CD14-positive monocyte (primary cell): Measurements from ENCODE around the gene MFSD2B. TPM values are rescaled to one million over a fixed set of nuclear protein-coding genes. Genes with fewer than 3 reads are reported as not detected.

Experiments
- DNase-seq, 3 donors: peaks; one replicate each; pipeline ENCODE4 v3.0.0-alpha.2; 2011 to 2022
- H2AFZ ChIP-seq: 2 replicates; pipeline ENCODE4 v1.6.0; 2012; ENCODE audit warnings: mild to moderate bottlenecking, low read depth, low read length, inconsistent platforms; ENCODE audit not compliant: insufficient read depth, poor library complexity, severe bottlenecking
- H3K27ac ChIP-seq, 2 donors: 1 replicate in 1 of 2; 2 replicates in 1 of 2; pipeline ENCODE4 v1.5.1; 2012 to 2013; ENCODE audit warnings: low read length in 2 of 2, control low read depth in 1 of 2, inconsistent platforms in 1 of 2, low read depth in 1 of 2, mild to moderate bottlenecking in 1 of 2
- H3K27me3 ChIP-seq, 2 donors: one replicate each; pipeline versions ENCODE4 v1.6.0 to v1.6.1; 2011 to 2013; ENCODE audit warnings: low read length in 2 of 2; ENCODE audit not compliant: control insufficient read depth in 2 of 2, insufficient read depth in 2 of 2
- H3K36me3 ChIP-seq, 2 donors: replicated peaks in 1 of 2; 1 replicate in 1 of 2; 2 replicates in 1 of 2; pipeline versions ENCODE4 v1.5.1 to v1.6.1; 2012 to 2013; ENCODE audit warnings: low read length in 2 of 2, control low read depth in 1 of 2, inconsistent platforms in 1 of 2, mild to moderate bottlenecking in 1 of 2; ENCODE audit not compliant: insufficient read depth in 2 of 2, control insufficient read depth in 1 of 2
- H3K4me1 ChIP-seq, 2 donors: 1 replicate in 1 of 2; 2 replicates in 1 of 2; pipeline versions ENCODE4 v1.5.1 to v1.6.1; 2012 to 2013; ENCODE audit warnings: low read length in 2 of 2, control low read depth in 1 of 2, inconsistent platforms in 1 of 2, mild to moderate bottlenecking in 1 of 2, moderate library complexity in 1 of 2; ENCODE audit not compliant: insufficient read depth in 2 of 2, control insufficient read depth in 1 of 2
- H3K4me2 ChIP-seq: replicated peaks from 2 replicates; pipeline ENCODE3; 2012; ENCODE audit warnings: low read length, moderate library complexity, mild to moderate bottlenecking; ENCODE audit not compliant: poor library complexity, severe bottlenecking; ENCODE audit errors: extremely low read depth
- H3K4me3 ChIP-seq, 3 experiments: fragments of 200-600 bp in 1 of 3; sonication (generic) in 1 of 3; replicated peaks in 1 of 3; 1 replicate in 2 of 3; 2 replicates in 1 of 3; pipeline ENCODE4 v1.5.1; 2011 to 2013; ENCODE audit warnings: low read length in 3 of 3, mild to moderate bottlenecking in 3 of 3, control low read depth in 2 of 3, low read depth in 2 of 3, inconsistent platforms in 1 of 3, moderate library complexity in 1 of 3
- H3K79me2 ChIP-seq: 2 replicates; pipeline ENCODE4 v1.6.0; 2012; ENCODE audit warnings: mild to moderate bottlenecking, control low read depth, inconsistent platforms, low read length, moderate library complexity; ENCODE audit not compliant: insufficient read depth
- H3K9ac ChIP-seq: 2 replicates; pipeline ENCODE4 v1.6.0; 2017; ENCODE audit warnings: low read length, mild to moderate bottlenecking; ENCODE audit not compliant: insufficient read depth, poor library complexity, severe bottlenecking
- H3K9me3 ChIP-seq, 2 donors: replicated peaks in 1 of 2; 1 replicate in 1 of 2; 2 replicates in 1 of 2; pipeline versions ENCODE4 v1.5.1 to v1.6.1; 2012 to 2013; ENCODE audit warnings: low read length in 2 of 2, control low read depth in 1 of 2; ENCODE audit not compliant: control insufficient read depth in 1 of 2, insufficient read depth in 1 of 2
- H4K20me1 ChIP-seq: 2 replicates; pipeline ENCODE4 v1.6.0; 2012; ENCODE audit warnings: mild to moderate bottlenecking, low read length, control low read depth, moderate library complexity; ENCODE audit not compliant: insufficient read depth
- H3K27ac Mint-ChIP-seq, 7 donors: one replicate each; pipeline ENCODE4 v1.8.0; 2020; ENCODE audit warnings: mild to moderate bottlenecking in 7 of 7, mixed read lengths in 7 of 7, moderate library complexity in 6 of 7, inconsistent platforms in 2 of 7
- H3K27me3 Mint-ChIP-seq, 3 donors: one replicate each; pipeline ENCODE4 v1.8.0; 2021 to 2022; ENCODE audit warnings: low read depth in 3 of 3, mild to moderate bottlenecking in 3 of 3, mixed read lengths in 3 of 3, moderate library complexity in 3 of 3, inconsistent platforms in 1 of 3
- H3K36me3 Mint-ChIP-seq, 2 donors: one replicate each; pipeline ENCODE4 v1.8.0; 2020; ENCODE audit warnings: mixed read lengths in 2 of 2, inconsistent platforms in 1 of 2, mild to moderate bottlenecking in 1 of 2
- H3K4me1 Mint-ChIP-seq: one replicate; pipeline ENCODE4 v1.8.0; 2020; ENCODE audit warnings: mild to moderate bottlenecking, mixed read lengths
- H3K4me3 Mint-ChIP-seq, 2 donors: one replicate each; pipeline ENCODE4 v1.8.0; 2020; ENCODE audit warnings: mild to moderate bottlenecking in 2 of 2, mixed read lengths in 2 of 2, moderate library complexity in 1 of 2
- H3K9me3 Mint-ChIP-seq, 7 donors: one replicate each; pipeline ENCODE4 v1.8.0; 2020 to 2022; ENCODE audit warnings: mixed read lengths in 7 of 7, mild to moderate bottlenecking in 6 of 7, moderate library complexity in 6 of 7, inconsistent platforms in 2 of 7
- CTCF ChIP-seq: fragments of 200-600 bp; IDR thresholded peaks from one replicate; pipeline ENCODE4 v1.8.0; 2022; ENCODE audit warnings: antibody characterized with exemption, mild to moderate bottlenecking
- WGBS: methylation state at CpG from one replicate; pipeline ENCODE4 v1.1.5; 2013; ENCODE audit warnings: missing lambda C conversion rate; ENCODE audit not compliant: insufficient coverage; 5-methylcytosine and 5-hydroxymethylcytosine counted together
- intact Hi-C, 2 donors: fragments of 100-400 bp; cut with micrococcal nuclease; formaldehyde crosslinking; loops; one replicate each; pipeline versions ENCODE4 v1.15.0 to v1.15.1; 2023
- polyA plus RNA-seq, 3 donors: library from polyadenylated mRNA; depleted of rRNA in 1 of 3; unstranded in 2 of 3; stranded (reverse) in 1 of 3; fragments of 300-500 nt in 2 of 3; fragments of >200 nt in 1 of 3; fragmentation: Illumina TruSeq in 2 of 3; gene quantifications; 1 replicate in 2 of 3; 2 replicates in 1 of 3; pipeline ENCODE4 v1.2.3, GENCODE V29; 2012 to 2021

The MFSD2B gene
- polyA plus RNA-seq, 3 donors, result 0.03 to 0.46 TPM; not detected in 1

- Histone ChIP-seq H3K36me3 (peaks cover 30 to 31% of the 10 kb centered on the region in 2 donors), H3K27me3 (no peaks in the 10 kb centered on the region), H2AFZ (no peak overlapping the region), H3K4me3 (no peak overlapping the region), H3K9me3 (no peaks in the 10 kb centered on the region), H3K79me2 (no peaks in the 10 kb centered on the region), H3K27ac (no peak overlapping the region), H3K4me1 (no peaks in the 10 kb centered on the region), H4K20me1 (no peaks in the 10 kb centered on the region), H3K9ac (no peak overlapping the region), H3K4me2 (no peak overlapping the region)
- intact Hi-C loops, result no loop called here
- H3K4me3 Mint-ChIP-seq, result no peak overlapping the region
- H3K9me3 Mint-ChIP-seq, result no peaks in the 10 kb centered on the region
- TF ChIP-seq CTCF, result no peak
- DNase-seq, result no peak
- peaks cover 0 to 3% (median 2%) of the 10 kb centered on the region in 3 donors for H3K27me3 Mint-ChIP-seq
- 86% methylated on average over 1 of the region's 2 CpGs for WGBS
- no peaks in the 10 kb centered on the region for H3K4me1 Mint-ChIP-seq
- peaks cover 55 to 57% of the 10 kb centered on the region in 2 donors for H3K36me3 Mint-ChIP-seq
- H3K27ac Mint-ChIP-seq, result peak overlapping the region in 2 of 7 donors; percentile 8 to 18
Measured at GRCh38 chr2:24026233-24026632, 16.3 kb downstream of the MFSD2B start.

- H3K4me3 ChIP-seq, result no peak overlapping the region
- H3K9me3 Mint-ChIP-seq, result no peaks in the 10 kb centered on the region
- WGBS, result 96% methylated on average over 6 of the region's 9 CpGs
- TF ChIP-seq CTCF, result no peak
- H2AFZ ChIP-seq, result no peak overlapping the region
- DNase-seq, result no peak
- H3K4me1 ChIP-seq, result no peaks in the 10 kb centered on the region
- no peaks in the 10 kb centered on the region for H3K27me3 ChIP-seq
- H3K9ac ChIP-seq, result no peak overlapping the region
- no peak overlapping the region for H3K4me2 ChIP-seq
- H3K4me1 Mint-ChIP-seq, result peaks cover 1% of the 10 kb centered on the region
- H3K27ac Mint-ChIP-seq, result no peak overlapping the region
- no peak overlapping the region for H3K4me3 Mint-ChIP-seq
- peaks cover 21 to 34% of the 10 kb centered on the region in 2 donors for H3K36me3 ChIP-seq
- no peak overlapping the region for H3K27ac ChIP-seq
- intact Hi-C loops, result no loop called here
- no peaks in the 10 kb centered on the region for H3K79me2 ChIP-seq
- H3K9me3 ChIP-seq, result no peaks in the 10 kb centered on the region
- H3K27me3 Mint-ChIP-seq, result no peaks in the 10 kb centered on the region
- H4K20me1 ChIP-seq, result no peaks in the 10 kb centered on the region
- H3K36me3 Mint-ChIP-seq, result peaks cover 24 to 32% of the 10 kb centered on the region in 2 donors
Measured at GRCh38 chr2:24038786-24039499, 29.1 kb downstream of the MFSD2B start.
